Gastrocnemius medialis (tissue), 4 donors: ENCODE measurements around the gene ANKS1B.

ENCODE experiments used
- CTCF ChIP-seq, 5 experiments: fragments of 450-650 bp in 3 of 5; fragments of 200-600 bp in 2 of 5; sonication (generic) in 2 of 5; IDR thresholded peaks in 4 of 5; conservative IDR thresholded peaks in 1 of 5; 1 replicate in 4 of 5; 2 replicates in 1 of 5; pipeline ENCODE4 v1.5.1; 2016 to 2019; ENCODE audit warnings: antibody characterized with exemption in 5 of 5, mild to moderate bottlenecking in 3 of 5, moderate library complexity in 3 of 5
- POLR2A ChIP-seq, 2 donors: fragments of 450-650 bp; IDR thresholded peaks; one replicate each; pipeline ENCODE4 v1.6.1; 2017; ENCODE audit warnings: antibody characterized with exemption in 2 of 2, mild to moderate bottlenecking in 2 of 2, moderate library complexity in 2 of 2

DNA sequence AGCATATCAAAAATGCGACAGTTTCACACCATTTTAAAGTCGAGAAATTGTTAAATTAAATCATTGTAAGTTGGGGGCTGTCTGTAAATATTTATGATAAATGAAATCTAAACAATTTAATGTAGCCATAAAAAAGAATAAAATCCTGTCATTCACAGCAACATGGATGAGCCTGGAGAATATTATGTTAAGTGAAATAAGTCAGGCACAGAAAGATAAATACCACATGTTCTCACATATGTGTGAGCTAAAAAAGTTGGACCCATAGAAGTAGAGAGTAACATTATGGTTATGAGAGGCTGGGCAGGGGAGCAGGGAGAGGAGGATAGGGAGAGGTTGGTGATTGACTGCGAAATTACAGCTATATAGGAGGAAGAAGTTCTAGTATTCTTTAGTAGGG is 201.3 kb downstream of the ANKS1B start:
- TF ChIP-seq CTCF (IDR thresholded peaks at IDR 0.05 in 4 of 5, conservative IDR thresholded peaks at IDR 0.05 in 1 of 5), result no peak
- TF ChIP-seq POLR2A (IDR thresholded peaks at IDR 0.05), result no peak
